ENCODE results near the gene MAPK12.

GRCh38 chr22:50282361-50283155, 21.1 kb upstream of the MAPK12 start:
- TF ChIP-seq CTCF (IDR thresholded peaks at IDR 0.05) (no peak), POLR2A (IDR thresholded peaks at IDR 0.05) (no peak)

All from Peyer's patch (tissue), 4 donors.